GM18858 (cell line): ENCODE results near the gene HSPB3.
"Not testable (repeated sequence)": the region's sequence is repeated elsewhere in the genome, so short reads cannot be mapped to it uniquely, and the experiment has no call there.

Source experiments
- ATAC-seq: cut with Tn5 transposase; IDR thresholded peaks from one replicate; pipeline ENCODE4 v1.9.1; 2021; ENCODE audit not compliant: unreplicated experiment

Gene HSPB3

DNA sequence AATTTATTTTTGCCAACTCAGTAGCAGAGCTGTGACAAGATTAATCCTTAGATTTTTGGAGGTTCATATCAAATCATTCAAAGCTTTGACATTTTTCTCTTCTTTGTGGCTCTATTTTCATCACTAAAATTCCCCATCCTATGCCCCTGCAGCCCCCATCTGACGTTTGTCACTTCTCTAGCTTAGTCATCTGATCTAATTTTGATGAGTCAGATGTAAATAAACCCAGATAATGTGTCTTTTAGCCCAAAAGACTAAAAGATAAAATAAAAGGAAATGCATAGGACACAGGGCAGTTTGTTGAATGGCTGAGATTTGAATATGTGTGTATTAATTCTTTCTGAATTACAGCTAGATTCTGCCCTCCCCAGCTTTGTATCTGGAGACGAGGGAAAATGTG lies 897 bp upstream of the HSPB3 start:
- ATAC-seq = no peak

DNA sequence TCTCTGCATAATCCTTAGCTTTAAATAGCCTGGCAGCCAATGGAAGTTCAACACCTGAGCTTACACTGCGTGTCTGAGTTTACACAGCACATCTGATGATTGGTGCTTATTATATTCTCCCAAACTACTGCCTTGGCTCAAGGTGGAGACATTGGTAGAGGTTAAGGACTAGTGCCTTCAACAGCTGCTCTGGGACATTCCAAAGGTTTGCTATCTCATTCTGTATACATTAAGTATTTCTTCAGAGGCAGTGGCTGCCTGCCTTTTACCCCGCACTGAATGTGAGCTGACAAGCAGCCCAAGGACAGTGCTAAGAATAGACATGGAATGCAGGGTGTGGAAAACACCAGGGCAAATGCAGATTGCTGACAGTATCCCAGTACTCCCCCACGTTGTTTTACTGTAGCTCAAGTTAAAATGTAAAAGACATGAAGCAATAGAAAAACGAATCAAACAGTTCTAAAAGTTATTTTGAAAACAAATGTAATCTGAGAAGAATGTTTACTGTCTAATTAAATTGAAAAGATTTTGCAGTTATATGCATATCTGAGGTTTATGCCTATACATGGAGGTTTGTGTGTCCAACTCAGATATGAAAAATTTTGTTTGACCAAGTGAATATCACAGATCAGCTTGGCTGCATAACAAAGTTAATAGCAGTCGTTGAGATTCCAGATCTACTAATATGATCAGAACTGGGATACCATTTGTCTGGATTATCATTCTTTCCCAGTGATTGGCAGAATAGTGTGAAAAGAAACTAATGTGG lies 1.8 kb downstream of the HSPB3 start:
- ATAC-seq = no peak

DNA sequence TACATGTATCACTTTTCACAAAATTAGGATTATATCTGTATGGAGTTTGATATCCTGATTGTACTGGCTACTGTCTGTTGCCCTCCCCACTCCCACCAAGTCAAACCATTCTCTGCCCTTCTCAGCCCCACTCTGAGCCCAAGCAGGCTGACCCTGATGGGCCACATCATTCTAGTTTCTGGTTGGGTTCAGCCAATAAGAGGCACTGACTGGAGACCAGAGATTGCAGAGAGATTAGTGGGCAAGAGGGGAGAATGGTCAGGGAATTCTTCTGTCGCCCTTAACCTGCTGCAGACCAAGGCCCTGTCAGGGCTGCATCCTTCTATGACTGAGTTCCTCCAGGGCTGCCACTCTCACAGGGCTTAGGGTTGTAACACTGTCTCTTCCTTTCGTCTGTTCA lies 2.7 kb downstream of the HSPB3 start:
- ATAC-seq = no peak

DNA sequence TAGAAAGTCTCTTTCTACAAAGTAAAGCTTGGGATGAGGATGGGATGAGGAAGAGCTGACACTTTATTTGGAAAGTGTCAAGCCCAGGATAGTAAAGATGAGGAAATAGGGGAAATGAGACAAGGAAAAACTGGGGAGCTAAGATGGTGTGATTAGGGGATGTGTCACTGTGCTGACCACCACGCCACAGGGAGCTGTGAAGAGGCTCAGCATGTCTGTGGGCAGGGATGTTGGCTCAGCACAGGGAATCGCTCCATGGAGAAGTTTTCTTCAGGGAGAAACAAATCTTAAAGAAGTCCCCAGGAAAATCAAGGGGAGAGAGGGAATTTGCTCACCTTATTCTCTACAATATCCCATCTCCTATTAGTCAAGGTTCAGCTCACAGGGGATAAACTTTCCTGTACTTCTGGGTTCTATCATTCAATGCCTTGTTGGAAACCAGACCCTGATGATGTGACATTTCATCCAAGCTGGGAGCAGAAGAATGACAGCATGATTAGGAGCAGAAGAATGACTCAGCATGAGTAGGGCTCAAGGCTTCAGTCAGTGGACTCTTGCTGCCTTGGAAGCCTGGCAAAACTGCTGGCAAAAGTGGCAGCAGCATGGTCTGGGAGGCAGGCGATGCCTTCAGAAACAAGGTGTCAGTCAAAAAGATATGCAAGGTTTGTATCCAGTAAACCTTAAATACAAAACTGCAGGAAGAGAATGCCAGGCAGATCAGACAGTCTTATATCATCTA lies 4.9 kb downstream of the HSPB3 start:
- no peak for ATAC-seq

DNA sequence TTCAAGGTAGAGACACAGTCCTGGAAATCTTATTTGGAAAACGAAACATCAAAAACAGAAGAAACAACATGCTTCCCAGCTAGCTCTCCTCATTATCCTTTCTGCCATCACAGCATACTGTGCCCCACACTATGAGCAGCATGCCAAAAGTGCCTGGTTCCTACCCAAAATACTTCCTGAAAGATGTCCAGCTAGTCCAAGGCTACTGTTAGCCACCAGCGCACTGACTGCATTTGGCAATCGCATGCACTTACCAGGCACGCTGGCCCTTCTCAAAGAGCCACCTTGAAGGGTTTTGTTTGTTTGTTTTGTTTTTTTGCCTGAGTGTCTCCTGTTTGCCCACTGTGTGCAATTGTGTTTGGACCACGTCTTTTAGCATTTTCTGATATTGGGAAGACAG lies 6.8 kb downstream of the HSPB3 start:
- ATAC-seq = no peak

DNA sequence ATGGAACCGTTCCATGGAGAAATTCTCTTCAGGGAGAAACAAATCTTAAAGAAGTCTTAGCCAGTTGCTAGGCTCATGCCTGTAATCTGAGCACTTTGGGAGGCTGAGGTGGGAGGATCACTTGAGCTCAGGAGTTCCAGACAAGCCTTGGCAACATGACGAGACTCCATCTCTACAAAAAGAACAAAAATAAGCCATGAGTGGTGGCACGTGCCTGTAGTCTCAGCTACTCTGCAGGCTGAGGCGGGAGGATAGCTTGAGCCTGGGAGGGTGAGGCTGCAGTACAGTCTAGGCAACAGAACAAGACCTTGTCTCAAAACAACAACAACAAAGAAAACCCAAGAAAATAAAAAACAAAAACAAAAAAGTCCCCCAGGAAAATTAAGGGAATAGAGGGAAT lies 8.2 kb downstream of the HSPB3 start:
- ATAC-seq = no peak

DNA sequence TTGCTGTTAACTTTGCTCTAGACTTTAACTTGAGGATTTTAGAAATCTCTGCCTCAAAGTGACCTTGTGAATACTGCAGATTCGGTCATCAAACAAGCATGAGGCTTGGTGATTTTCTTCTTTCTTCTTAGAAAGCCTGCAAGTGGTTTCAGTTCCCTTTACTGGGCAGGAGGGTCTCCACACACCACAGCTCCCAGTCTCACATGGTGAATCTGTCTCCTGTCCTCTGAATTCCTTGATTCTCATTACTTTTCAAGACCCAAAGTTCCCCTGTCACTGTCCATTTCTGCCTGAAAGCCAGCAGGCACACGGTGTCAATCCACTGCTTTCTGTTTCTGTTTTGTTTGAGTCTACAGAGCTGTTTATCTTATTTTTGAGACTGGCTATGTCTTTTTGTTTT lies 14.1 kb downstream of the HSPB3 start:
- ATAC-seq = peak; percentile 78

DNA sequence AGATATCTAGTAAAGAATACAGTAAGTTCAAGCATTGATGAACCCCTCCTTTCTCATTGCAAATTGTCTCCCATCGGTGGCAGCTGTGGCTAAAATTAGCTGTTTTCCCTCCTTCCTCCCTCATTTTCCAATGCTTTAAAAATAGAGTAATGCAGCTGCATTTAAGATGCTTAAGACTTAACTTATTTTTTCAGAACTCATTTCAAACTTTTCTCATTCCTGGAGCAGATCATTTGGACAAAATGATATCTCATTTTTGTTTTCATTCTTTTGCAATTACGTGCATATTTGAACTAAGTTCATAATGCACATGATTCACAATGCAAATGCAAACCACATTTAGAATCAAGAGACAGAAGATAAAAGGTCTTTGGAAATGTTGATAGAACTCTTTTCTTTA lies 14.6 kb downstream of the HSPB3 start:
- ATAC-seq = peak; percentile 6

DNA sequence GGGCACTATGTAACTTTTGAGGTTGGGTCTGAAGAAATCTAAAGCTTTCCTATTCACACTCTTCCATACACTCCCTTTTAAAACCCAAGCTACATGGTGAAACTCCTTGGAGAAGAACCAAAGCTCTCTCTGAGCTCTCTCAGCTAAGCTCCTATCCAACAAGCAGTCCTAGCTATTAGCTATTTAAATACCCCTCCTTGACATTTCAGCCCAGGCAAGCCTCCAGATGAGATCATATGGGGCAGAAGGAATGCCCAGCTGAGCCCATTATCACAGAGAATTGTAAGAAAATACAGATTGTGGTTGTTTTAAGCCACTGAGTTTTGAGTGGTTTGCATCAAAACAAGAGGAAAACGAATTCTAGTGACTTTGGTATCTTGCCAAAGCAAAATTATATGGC lies 15.2 kb downstream of the HSPB3 start:
- ATAC-seq = no peak

DNA sequence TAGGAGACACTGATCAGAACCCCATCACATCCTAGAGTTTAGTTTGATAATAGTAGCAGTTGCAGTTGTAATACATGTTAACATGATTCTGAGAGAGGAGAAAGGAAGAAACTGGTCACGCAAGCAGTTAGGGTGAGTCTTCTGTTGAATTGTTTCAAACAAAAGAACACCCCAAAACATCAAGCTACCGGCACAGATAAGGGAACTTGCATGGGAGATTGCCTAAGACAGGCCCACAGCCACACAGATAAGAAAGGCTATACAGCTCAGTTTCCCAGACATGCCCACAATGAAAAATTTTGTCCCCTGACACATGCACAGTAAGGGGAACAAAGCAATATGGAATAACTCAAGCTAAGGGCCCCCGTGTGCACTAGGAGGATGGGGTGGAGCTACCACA lies 15.9 kb downstream of the HSPB3 start:
- ATAC-seq = no peak

DNA sequence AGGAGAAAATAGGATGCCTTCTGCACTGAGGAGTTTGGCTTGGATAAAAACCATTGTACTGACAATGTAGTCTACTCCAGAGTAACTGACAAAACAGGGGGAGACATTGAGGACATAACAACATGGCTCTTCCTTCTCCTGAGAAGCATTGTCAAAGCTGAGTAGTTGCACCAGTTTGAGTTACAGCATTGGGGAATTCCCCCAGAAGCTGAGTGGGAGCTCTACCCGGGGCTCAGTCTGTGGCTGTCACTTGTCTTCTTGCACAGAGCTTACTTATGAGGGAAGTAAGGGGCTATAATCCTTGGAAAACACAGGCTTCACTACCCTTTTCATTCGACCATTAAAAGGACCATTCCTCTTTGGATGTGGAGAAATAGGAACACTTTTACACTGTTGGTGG lies 21.2 kb downstream of the HSPB3 start:
- ATAC-seq = no peak

DNA sequence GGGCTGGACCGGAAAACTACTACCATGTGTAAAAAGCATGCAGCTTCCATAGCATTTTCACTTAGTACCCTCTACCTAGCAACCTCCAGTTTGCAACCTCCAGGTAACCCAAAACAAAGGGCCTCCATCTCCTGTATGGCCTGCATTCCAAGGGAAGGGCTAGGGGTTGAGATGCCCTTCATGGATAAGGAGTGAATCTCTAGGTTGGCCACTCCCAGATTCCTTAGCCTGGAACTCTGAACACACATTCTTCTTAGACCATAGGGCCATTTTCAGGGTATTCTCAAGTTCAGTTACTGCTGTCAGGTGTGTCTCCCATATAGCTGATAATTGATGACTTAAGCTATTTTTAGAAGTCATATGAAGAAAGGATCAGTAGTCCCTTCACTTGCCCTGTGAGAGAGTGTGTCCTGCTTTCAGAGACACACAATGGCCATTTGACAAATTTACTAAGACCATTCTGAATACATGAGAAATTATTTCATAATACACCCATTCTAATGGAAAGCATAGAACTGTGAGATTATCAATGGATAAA lies 22.5 kb downstream of the HSPB3 start:
- no peak for ATAC-seq

DNA sequence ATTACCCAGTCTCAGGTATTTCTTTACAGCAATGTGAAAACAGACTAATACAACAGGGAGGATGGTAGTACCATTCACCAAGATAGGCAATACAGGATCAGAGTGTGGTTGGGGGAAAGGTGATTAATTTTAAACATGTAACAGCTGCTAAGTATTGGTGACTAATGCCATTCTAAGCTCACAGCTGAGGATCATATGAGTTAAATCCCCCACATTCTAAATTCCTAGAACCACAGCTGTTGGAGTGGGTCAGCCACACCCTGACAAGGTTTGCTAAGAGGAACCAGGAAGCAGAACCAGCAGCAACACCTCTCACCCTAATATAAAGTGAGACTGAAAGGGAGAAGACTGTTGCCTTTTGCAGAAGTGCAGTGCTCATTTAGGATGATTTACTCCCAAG lies 24.8 kb downstream of the HSPB3 start:
- ATAC-seq = no peak

DNA sequence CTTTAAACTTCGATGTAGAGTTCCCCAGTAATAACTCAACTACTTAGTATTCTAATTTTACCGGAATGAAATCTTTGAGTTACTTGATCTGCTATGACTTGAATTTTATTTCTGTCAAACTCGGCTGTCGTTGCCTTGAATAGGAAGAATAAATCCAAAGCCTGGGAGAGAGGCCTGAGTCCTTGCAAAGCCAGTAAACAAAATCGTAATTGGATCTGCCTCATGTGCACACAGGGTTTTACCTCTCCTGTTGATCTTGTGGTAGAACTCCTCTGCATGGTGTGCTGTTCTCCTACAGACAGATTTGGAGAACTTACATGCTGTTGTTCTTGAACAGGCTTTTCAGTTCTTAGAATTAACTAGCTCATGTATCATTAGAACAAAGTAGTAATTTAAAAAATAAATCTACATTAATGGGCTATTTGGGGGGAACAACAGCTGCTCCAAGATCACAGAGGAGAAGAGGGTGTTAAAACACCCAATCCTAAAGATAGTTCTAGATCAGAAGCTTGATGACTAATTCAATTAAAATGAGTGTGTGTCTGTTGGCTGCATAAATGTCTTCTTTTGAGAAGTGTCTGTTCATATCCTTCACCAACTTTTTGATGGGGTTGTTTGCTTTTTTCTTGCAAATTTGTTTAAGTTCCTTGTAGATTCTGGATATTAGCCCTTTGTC lies 28.9 kb downstream of the HSPB3 start:
- ATAC-seq = no peak

DNA sequence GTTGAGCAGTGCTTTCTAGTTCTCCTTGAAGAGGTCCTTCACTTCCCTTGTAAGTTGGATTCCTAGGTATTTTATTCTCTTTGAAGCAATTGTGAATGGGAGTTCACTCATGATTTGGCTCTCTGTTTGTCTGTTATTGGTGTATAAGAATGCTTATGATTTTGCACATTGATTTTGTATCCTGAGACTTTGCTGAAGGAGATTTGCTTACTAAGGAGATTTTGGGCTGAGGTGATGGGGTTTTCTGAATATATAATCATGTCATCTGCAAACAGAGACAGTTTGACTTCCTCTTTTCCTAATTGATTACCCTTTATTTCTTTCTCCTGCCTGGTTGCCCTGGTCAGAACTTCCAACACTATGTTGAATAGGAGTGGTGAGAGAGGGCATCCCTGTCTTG lies 30.2 kb downstream of the HSPB3 start:
- ATAC-seq = not testable (repeated sequence)

DNA sequence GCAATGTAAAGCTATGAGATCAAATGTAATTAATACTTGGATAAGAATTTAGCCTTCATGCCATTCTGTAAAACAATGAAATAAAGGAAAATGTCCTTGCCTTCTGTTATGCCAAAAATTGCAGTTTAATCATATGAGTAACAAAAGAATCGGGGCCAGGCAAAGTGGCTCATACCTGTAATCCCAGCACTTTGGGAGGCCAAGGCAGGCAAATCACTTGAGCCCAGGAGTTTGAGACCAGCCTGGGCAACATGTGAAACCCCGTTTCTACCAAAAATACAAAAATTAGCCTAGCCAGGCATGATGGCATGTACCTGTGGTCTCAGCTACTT lies 34.1 kb downstream of the HSPB3 start:
- not testable (repeated sequence) for ATAC-seq

DNA sequence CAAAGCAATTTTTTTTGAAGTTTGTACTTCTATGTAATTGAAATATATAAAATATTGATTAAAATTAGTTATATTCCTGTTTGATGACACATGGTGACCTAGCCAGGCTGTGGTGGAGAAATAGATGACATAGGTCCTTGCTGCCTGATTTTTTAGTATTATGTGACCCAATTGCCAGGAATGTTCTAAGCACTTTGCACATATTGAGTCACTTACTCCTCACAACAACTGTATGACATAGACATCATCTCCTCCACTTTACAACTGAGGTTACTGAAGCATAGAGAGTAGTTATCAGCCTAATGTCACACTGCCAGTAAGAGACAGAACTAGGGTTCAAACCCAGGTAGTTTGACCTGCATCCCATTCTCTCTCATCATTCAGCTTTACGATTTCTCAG lies 35.8 kb downstream of the HSPB3 start:
- no peak for ATAC-seq

DNA sequence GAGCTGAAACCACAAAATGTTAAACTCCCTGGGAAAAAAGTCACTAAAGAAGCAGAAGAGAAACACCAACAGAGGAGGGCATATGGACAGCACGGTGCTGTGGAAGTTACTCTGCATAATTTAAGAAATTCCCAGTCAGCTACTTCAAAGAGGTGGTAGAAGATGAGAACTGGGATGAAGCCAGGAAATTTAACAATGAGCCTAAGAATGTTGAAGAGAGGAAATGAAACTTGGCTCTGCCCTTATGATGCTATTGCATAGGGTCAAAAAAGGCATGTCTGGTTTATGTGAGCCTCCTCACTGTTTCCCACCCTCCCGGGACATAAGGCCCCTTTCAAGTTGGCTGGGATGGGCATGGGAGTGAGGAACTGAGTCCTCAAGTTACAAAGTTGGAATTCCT lies 36.7 kb downstream of the HSPB3 start:
- ATAC-seq = no peak

DNA sequence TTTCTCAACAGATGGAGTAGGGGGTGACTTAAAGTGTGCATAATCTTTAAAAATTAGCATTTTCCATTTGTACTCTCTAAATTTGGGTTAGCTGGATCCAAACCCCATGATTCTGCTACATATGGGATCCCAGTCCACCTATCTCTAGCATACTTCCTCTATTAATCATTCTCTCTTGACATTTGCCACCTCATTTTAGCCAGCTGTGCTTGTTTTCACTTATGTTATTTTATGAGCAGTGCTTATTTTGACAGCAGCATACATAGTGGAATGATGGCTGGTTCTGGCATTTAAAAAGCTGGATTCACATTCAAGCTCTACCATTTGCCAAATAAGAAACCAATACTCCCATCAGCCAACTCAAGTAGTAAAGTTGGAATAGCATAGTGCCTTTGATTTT lies 39.5 kb downstream of the HSPB3 start:
- ATAC-seq = no peak
